Measurements from ENCODE around the gene C1QA.

GRCh38 chr1:22638476-22639234, 2.2 kb downstream of the C1QA start:
- TF ChIP-seq CTCF (IDR thresholded peaks at IDR 0.05; ENCODE audit: insufficient read depth, low read length) (no peak), SPI1 (IDR thresholded peaks at IDR 0.05; ENCODE audit: borderline replicate concordance, low read depth) (no peak)
